Measurements from ENCODE around the gene SGPP2. TPM values are rescaled to one million over a fixed set of nuclear protein-coding genes. Genes with fewer than 3 reads are reported as not detected.

Gene SGPP2
- polyA plus RNA-seq, 1 experiment, result not detected

GRCh38 chr2:222418739-222419138, 5.6 kb upstream of the SGPP2 start:
- Histone ChIP-seq H3K27ac (ENCODE audit: low read depth, low read length) (no peak overlapping the region), H3K4me3 (ENCODE audit: low read depth, low read length) (no peak overlapping the region), H3K9me3 (ENCODE audit: control insufficient read depth, insufficient read depth, low read length) (no peaks in the 10 kb centered on the region), H3K27me3 (ENCODE audit: control insufficient read depth, insufficient read depth, low read length) (peaks cover 9% of the 10 kb centered on the region)
- DNase-seq (ENCODE audit: low read depth, low spot score), result no peak
- TF ChIP-seq, protein P1, sequence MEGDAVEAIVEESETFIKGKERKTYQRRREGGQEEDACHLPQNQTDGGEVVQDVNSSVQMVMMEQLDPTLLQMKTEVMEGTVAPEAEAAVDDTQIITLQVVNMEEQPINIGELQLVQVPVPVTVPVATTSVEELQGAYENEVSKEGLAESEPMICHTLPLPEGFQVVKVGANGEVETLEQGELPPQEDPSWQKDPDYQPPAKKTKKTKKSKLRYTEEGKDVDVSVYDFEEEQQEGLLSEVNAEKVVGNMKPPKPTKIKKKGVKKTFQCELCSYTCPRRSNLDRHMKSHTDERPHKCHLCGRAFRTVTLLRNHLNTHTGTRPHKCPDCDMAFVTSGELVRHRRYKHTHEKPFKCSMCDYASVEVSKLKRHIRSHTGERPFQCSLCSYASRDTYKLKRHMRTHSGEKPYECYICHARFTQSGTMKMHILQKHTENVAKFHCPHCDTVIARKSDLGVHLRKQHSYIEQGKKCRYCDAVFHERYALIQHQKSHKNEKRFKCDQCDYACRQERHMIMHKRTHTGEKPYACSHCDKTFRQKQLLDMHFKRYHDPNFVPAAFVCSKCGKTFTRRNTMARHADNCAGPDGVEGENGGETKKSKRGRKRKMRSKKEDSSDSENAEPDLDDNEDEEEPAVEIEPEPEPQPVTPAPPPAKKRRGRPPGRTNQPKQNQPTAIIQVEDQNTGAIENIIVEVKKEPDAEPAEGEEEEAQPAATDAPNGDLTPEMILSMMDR (IDR thresholded peaks at IDR 0.05; ENCODE audit: low read depth, low read length), result no peak
- CTCF ChIA-PET, result no interaction called here
- POLR2A ChIA-PET, result no interaction called here

DNA sequence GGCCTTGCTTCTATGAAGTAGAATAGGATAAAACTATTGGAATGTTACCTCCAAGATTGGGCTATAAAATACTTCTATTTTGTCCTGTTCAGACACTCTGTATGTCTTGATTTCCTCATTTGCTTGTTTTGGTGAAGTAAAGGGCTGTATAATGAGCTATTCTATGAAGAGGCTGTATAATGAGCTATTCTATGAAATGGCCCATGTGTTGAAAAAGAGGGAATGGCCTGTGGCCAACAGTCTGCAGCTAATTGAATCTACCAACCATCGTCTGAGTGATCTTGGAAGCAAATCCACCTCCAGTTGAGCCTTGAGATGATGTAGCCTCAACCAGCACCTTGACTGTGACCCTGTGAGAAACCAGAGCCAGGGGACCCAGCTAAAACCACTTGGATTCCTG, 3.8 kb upstream of the SGPP2 start:
- peaks cover 5% of the 10 kb centered on the region; the same call in 1 of the 2 replicates for H3K9me3 ChIP-seq (ENCODE audit: control insufficient read depth, insufficient read depth, low read length)
- no peak for DNase-seq (ENCODE audit: low read depth, low spot score)
- ChIA-PET CTCF (no interaction called here), POLR2A (no interaction called here)
- peak overlapping the region; percentile 12 for H3K27ac ChIP-seq (ENCODE audit: low read depth, low read length)
- no peak overlapping the region for H3K4me3 ChIP-seq (ENCODE audit: low read depth, low read length)
- TF ChIP-seq, protein P1 (IDR thresholded peaks at IDR 0.05; ENCODE audit: low read depth, low read length), result no peak
- peaks cover 20% of the 10 kb centered on the region for H3K27me3 ChIP-seq (ENCODE audit: control insufficient read depth, insufficient read depth, low read length)

GRCh38 chr2:222421626-222422025, 2.7 kb upstream of the SGPP2 start:
- TF ChIP-seq, protein P1 (IDR thresholded peaks at IDR 0.05; ENCODE audit: low read depth, low read length), result no peak
- Histone ChIP-seq H3K9me3 (ENCODE audit: control insufficient read depth, insufficient read depth, low read length) (peaks cover 5% of the 10 kb centered on the region; the same call in 1 of the 2 replicates), H3K27me3 (ENCODE audit: control insufficient read depth, insufficient read depth, low read length) (peaks cover 27% of the 10 kb centered on the region), H3K27ac (ENCODE audit: low read depth, low read length) (no peak overlapping the region), H3K4me3 (ENCODE audit: low read depth, low read length) (no peak overlapping the region)
- ChIA-PET CTCF (no interaction called here), POLR2A (no interaction called here)
- no peak for DNase-seq (ENCODE audit: low read depth, low spot score)

DNA sequence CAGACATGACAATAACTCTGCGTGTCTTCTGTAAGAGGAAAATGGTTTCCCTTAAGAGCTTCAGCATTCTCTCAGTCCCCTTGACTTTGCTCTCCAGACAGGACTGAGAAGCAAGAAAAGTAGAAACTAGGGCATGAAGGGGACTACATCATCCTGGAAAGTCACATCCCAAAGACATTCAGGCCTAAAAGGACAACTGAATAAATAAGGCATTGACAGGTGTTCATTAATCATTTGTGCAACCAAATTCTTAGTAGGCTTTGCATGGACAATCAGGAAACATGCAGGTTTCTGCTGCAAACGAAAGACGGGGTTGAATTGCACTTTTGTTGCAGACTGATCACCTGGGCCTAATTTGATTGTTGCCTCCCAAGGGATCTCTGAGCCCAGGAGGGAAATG, 1.2 kb upstream of the SGPP2 start:
- ChIA-PET POLR2A (no interaction called here), CTCF (no interaction called here)
- DNase-seq (ENCODE audit: low read depth, low spot score), result no peak
- Histone ChIP-seq H3K9me3 (ENCODE audit: control insufficient read depth, insufficient read depth, low read length) (peaks cover 5% of the 10 kb centered on the region; the same call in 1 of the 2 replicates), H3K27ac (ENCODE audit: low read depth, low read length) (no peak overlapping the region), H3K27me3 (ENCODE audit: control insufficient read depth, insufficient read depth, low read length) (peaks cover 27% of the 10 kb centered on the region), H3K4me3 (ENCODE audit: low read depth, low read length) (no peak overlapping the region)
- TF ChIP-seq, protein P1 (IDR thresholded peaks at IDR 0.05; ENCODE audit: low read depth, low read length), result no peak

GRCh38 chr2:222423632-222424275, 589 bp upstream of the SGPP2 start:
- ChIA-PET CTCF (interaction anchor here (0.6 kb wide), 1 partner anchor 1076 kb away, joined by 3 read pairs; no protein-coding TSS in a partner anchor), POLR2A (no interaction called here)
- TF ChIP-seq, protein P1 (IDR thresholded peaks at IDR 0.05; ENCODE audit: low read depth, low read length), result no peak
- Histone ChIP-seq H3K9me3 (ENCODE audit: control insufficient read depth, insufficient read depth, low read length) (peaks cover 5% of the 10 kb centered on the region; the same call in 1 of the 2 replicates), H3K4me3 (ENCODE audit: low read depth, low read length) (no peak overlapping the region), H3K27ac (ENCODE audit: low read depth, low read length) (no peak overlapping the region), H3K27me3 (ENCODE audit: control insufficient read depth, insufficient read depth, low read length) (peaks cover 27% of the 10 kb centered on the region)
- DNase-seq (ENCODE audit: low read depth, low spot score), result no peak

Measured in AG04450 (cell line).